Gastroesophageal sphincter (tissue), 3 donors: ENCODE data around the gene ABHD14A.

Source experiments
- POLR2A ChIP-seq, 2 donors: fragments of 450-650 bp; IDR thresholded peaks; one replicate each; pipeline ENCODE4 v1.6.1; 2017; ENCODE audit warnings: antibody characterized with exemption in 2 of 2, mild to moderate bottlenecking in 2 of 2, moderate library complexity in 1 of 2
- POLR2AphosphoS5 ChIP-seq: sonication (generic); formaldehyde crosslinking; IDR thresholded peaks from one replicate; pipeline ENCODE4 v1.6.1; 2017; ENCODE audit warnings: antibody characterized with exemption
- TF ChIP-seq, protein P1 (sequence below), 4 experiments: fragments of 200-600 bp in 2 of 4; fragments of 450-650 bp in 2 of 4; sonication (generic) in 1 of 4; IDR thresholded peaks; one replicate each; pipeline ENCODE4 v1.5.1; 2017 to 2019; ENCODE audit warnings: antibody characterized with exemption in 4 of 4, mild to moderate bottlenecking in 2 of 4, moderate library complexity in 2 of 4

DNA sequence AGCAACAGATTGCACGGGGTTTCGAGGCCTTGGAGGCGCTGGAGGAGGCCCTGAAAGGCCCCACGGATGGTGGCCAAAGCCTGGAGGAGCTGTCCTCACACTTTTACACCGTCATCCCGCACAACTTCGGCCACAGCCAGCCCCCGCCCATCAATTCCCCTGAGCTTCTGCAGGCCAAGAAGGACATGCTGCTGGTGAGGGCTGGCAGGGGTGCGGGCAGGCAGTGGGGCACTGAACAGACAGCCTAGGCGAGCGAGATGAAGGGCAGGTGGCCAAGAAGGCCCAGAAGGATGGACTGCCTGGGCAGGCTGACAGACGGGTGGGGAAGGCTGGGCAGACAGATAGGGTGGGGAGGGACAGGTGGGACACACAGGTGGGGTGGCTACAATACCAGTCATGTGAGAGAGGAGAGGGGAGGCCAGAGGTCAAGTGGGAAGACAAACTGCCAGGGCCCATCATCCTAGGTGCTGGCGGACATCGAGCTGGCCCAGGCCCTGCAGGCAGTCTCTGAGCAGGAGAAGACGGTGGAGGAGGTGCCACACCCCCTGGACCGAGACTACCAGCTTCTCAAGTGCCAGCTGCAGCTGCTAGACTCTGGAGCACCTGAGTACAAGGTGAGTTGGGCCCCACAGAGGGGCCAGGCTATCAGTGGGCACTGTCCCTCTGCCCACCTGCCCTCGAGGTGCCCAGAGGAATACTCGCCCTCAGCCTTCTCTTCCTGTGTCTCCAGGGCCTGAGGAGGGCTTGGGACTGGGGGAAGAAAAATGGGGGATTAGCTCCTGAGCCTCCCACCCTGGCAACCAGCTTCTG is 29.6 kb upstream of the ABHD14A start:
- TF ChIP-seq, protein P1, sequence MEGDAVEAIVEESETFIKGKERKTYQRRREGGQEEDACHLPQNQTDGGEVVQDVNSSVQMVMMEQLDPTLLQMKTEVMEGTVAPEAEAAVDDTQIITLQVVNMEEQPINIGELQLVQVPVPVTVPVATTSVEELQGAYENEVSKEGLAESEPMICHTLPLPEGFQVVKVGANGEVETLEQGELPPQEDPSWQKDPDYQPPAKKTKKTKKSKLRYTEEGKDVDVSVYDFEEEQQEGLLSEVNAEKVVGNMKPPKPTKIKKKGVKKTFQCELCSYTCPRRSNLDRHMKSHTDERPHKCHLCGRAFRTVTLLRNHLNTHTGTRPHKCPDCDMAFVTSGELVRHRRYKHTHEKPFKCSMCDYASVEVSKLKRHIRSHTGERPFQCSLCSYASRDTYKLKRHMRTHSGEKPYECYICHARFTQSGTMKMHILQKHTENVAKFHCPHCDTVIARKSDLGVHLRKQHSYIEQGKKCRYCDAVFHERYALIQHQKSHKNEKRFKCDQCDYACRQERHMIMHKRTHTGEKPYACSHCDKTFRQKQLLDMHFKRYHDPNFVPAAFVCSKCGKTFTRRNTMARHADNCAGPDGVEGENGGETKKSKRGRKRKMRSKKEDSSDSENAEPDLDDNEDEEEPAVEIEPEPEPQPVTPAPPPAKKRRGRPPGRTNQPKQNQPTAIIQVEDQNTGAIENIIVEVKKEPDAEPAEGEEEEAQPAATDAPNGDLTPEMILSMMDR (IDR thresholded peaks at IDR 0.05), result no peak
- TF ChIP-seq POLR2AphosphoS5, result no peak
- TF ChIP-seq POLR2A (IDR thresholded peaks at IDR 0.05), result no peak
